GM21423 (cell line): Measurements from ENCODE around the gene TTI1.
"Not testable (repeated sequence)": the region's sequence is repeated elsewhere in the genome, so short reads cannot be mapped to it uniquely, and the experiment has no call there.

Source experiments
- ATAC-seq: cut with Tn5 transposase; IDR thresholded peaks from one replicate; pipeline ENCODE4 v1.9.1; 2021; ENCODE audit warnings: mild to moderate bottlenecking, moderate library complexity; ENCODE audit not compliant: unreplicated experiment

The TTI1 gene

GRCh38 chr20:38012332-38012731 is 20.9 kb downstream of the TTI1 start:
- no peak for ATAC-seq

- ATAC-seq: no peak
Measured at GRCh38 chr20:38011696-38012095, 21.6 kb downstream of the TTI1 start.

- not testable (repeated sequence) for ATAC-seq
Measured at GRCh38 chr20:38009416-38009815, 23.8 kb downstream of the TTI1 start.

- ATAC-seq: no peak
Measured at GRCh38 chr20:38008233-38008944, 24.9 kb downstream of the TTI1 start.

GRCh38 chr20:38007526-38007925 is 25.7 kb downstream of the TTI1 start:
- no peak for ATAC-seq

- no peak for ATAC-seq
Measured at GRCh38 chr20:38005903-38006302, 27.4 kb downstream of the TTI1 start.

GRCh38 chr20:38004416-38004815 is 28.8 kb downstream of the TTI1 start:
- ATAC-seq: no peak

GRCh38 chr20:38002422-38002821 is 30.8 kb downstream of the TTI1 start:
- no peak for ATAC-seq

- ATAC-seq: no peak
Measured at GRCh38 chr20:38001981-38002380, 31.3 kb downstream of the TTI1 start.

- no peak for ATAC-seq
Measured at GRCh38 chr20:38001173-38001875, 31.9 kb downstream of the TTI1 start.

- no peak for ATAC-seq
Measured at GRCh38 chr20:38000293-38000692, 33.0 kb downstream of the TTI1 start.

GRCh38 chr20:37999526-38000263 is 33.6 kb downstream of the TTI1 start:
- ATAC-seq: no peak

- ATAC-seq: no peak
Measured at GRCh38 chr20:37997516-37997915, 35.7 kb downstream of the TTI1 start.

GRCh38 chr20:37995856-37996605 is 37.2 kb downstream of the TTI1 start:
- ATAC-seq: no peak

GRCh38 chr20:37994512-37994911 is 38.7 kb downstream of the TTI1 start:
- ATAC-seq: no peak

- ATAC-seq: no peak
Measured at GRCh38 chr20:37992802-37993409, 40.4 kb downstream of the TTI1 start.

GRCh38 chr20:37991908-37992307 is 41.3 kb downstream of the TTI1 start:
- ATAC-seq: no peak

GRCh38 chr20:37991157-37991866 is 41.9 kb downstream of the TTI1 start:
- no peak for ATAC-seq

GRCh38 chr20:37990571-37991151 is 42.6 kb downstream of the TTI1 start:
- peak; percentile 88 for ATAC-seq
